Measurements from ENCODE around the gene NEDD4L.

The NEDD4L gene

GRCh38 chr18:58438958-58439300, 394.9 kb downstream of the NEDD4L start:
- DNase-seq = no peak

GRCh38 chr18:58443671-58444070, 399.6 kb downstream of the NEDD4L start:
- no peak for DNase-seq

- no peak for DNase-seq
These were observed 402.5 kb downstream of the NEDD4L start for GRCh38 chr18:58446391-58447060.

- no peak for DNase-seq
These were observed 403.5 kb downstream of the NEDD4L start for GRCh38 chr18:58447402-58448095.

DNA sequence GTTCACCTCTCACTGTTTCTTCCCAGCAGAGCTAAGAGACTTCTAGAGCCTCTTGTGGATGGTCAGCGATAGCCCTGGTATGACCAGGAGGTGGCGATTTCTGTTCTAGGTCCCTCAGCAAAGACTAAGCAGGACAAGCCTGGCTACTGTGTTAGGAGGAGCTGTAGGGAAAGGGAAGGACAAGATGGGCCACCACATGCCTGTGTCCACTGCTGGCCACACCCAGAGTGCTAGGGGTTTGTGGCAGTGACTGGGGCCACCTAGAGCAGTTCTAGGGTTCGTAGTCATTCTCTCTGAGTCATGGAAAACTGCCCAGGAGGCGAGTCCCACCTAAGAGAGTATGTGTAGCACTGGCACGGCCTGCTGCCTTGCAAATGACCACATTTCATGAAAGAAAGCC, 405.4 kb downstream of the NEDD4L start:
- no peak for DNase-seq
